ENCODE data around the gene GAREM2.
"Not testable (repeated sequence)": the region's sequence is repeated elsewhere in the genome, so short reads cannot be mapped to it uniquely, and the experiment has no call there.

The GAREM2 gene

GRCh38 chr2:26172871-26173775 is at the start of gene GAREM2:
TSS of gene GAREM2 (plus strand) at chr2:26173088. CDS start at chr2:26173221, 133 bp downstream.
- DNase-seq = no peak

- no peak for DNase-seq
Observed at GRCh38 chr2:26123426-26123825, 49.5 kb upstream of the GAREM2 start.

- no peak for DNase-seq
Observed at GRCh38 chr2:26126074-26126473, 46.8 kb upstream of the GAREM2 start.

- DNase-seq = no peak
Observed at GRCh38 chr2:26128176-26128575, 44.7 kb upstream of the GAREM2 start.

- DNase-seq = no peak
Observed at GRCh38 chr2:26130763-26131162, 42.1 kb upstream of the GAREM2 start.

GRCh38 chr2:26136451-26136850 is 36.4 kb upstream of the GAREM2 start:
- DNase-seq = peak in 1 of 58 donors; percentile 70

GRCh38 chr2:26139269-26140183 is 33.4 kb upstream of the GAREM2 start:
- no peak for DNase-seq

GRCh38 chr2:26141145-26141769 is 31.6 kb upstream of the GAREM2 start:
- DNase-seq = no peak

- DNase-seq = no peak
Observed at GRCh38 chr2:26144031-26144430, 28.9 kb upstream of the GAREM2 start.

GRCh38 chr2:26144953-26145680 is 27.8 kb upstream of the GAREM2 start:
- peak in 48 of 58 donors; percentile 7 to 78 (median 37) for DNase-seq

GRCh38 chr2:26148501-26148900 is 24.4 kb upstream of the GAREM2 start:
- DNase-seq = no peak

- no peak for DNase-seq
Observed at GRCh38 chr2:26150243-26150642, 22.6 kb upstream of the GAREM2 start.

GRCh38 chr2:26157580-26157979 is 15.3 kb upstream of the GAREM2 start:
- no peak for DNase-seq

GRCh38 chr2:26161926-26162325 is 11.0 kb upstream of the GAREM2 start:
- no peak for DNase-seq

GRCh38 chr2:26162963-26163362 is 9.9 kb upstream of the GAREM2 start:
- no peak for DNase-seq

GRCh38 chr2:26164231-26164630 is 8.7 kb upstream of the GAREM2 start:
- DNase-seq = peak in 18 of 58 donors; percentile 8 to 66 (median 43)

- no peak for DNase-seq
Observed at GRCh38 chr2:26164641-26165211, 8.2 kb upstream of the GAREM2 start.

GRCh38 chr2:26165403-26165802 is 7.5 kb upstream of the GAREM2 start:
- DNase-seq = no peak

- DNase-seq = not testable (repeated sequence)
Observed at GRCh38 chr2:26166541-26166940, 6.3 kb upstream of the GAREM2 start.

GRCh38 chr2:26168785-26169184 is 4.1 kb upstream of the GAREM2 start:
- no peak for DNase-seq
